Suppressor macrophage treated with lipopolysaccharide for 4 hours (primary cell): ENCODE data around the gene C11orf16.
A peak's percentile ranks its signal among the peaks of the same experiment; 100 is the strongest.
"Not testable (repeated sequence)": the region's sequence is repeated elsewhere in the genome, so short reads cannot be mapped to it uniquely, and the experiment has no call there.

Experiments
- DNase-seq: peaks from one replicate; pipeline ENCODE4 v3.0.0-alpha.2; 2020

The C11orf16 gene

GRCh38 chr11:8881585-8881984, 51.2 kb downstream of the C11orf16 start:
- DNase-seq: not testable (repeated sequence)

GRCh38 chr11:8878771-8879170, 54.0 kb downstream of the C11orf16 start:
- DNase-seq: no peak

GRCh38 chr11:8873741-8874405, 58.9 kb downstream of the C11orf16 start:
- peak; percentile 62 for DNase-seq

DNA sequence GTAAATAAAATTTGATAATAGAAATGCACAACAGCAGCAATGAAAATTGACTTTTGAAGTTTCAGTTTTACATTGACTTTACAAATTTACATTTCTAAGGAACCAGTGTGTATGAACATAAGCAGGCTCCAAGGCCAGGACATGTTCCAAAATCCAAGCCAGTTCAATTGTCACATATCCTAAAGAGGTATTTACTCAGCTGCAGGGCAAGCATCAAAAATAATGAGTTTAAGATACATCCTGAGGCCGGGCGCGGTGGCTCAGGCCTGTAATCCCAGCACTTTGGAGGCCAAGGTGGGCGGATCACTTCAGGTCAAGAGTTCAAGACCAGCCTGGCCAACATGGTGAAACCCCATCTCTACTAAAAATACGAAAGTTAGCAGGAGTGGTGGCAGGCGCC, 60.8 kb downstream of the C11orf16 start:
- no peak for DNase-seq

DNA sequence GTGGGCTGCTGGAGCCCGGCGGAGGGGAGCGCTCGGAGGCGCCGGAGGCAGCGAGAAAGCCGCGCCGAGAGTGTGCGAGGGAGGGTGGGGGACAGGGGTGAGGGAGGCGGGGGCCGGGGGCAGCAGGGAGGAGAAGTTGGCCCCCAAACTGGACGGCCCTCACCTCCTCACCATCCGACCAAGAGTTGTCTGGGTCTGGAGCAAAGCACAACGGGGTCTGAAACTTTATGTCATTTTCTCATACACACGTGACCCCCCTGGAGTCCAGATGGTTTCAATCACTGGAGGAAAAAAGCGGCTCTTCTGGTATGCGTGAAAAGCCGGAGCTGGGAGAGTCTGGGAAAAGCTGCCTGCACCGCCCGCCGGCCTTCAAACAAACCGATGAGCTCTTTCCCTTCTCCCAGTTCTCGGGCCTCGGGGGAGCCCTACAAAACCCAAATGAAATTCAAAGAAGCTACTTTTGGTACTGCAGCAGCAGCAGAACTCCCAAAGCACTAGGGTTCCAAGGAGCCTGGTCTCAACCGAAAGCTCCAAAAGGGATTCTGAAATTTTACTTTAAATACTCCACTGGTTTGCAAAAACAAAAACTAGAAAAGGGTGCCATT, 61.5 kb downstream of the C11orf16 start:
- peak; percentile 35 for DNase-seq

- DNase-seq: peak; percentile 10
Observed at GRCh38 chr11:8870411-8871170, 62.2 kb downstream of the C11orf16 start.
